ENCODE measurements around the gene RRAD. TPM values are rescaled to one million over a fixed set of nuclear protein-coding genes. Genes with fewer than 3 reads are reported as not detected.

RRAD gene
- total RNA-seq, 1 donor from 2014 or later = 12.1 TPM

DNA sequence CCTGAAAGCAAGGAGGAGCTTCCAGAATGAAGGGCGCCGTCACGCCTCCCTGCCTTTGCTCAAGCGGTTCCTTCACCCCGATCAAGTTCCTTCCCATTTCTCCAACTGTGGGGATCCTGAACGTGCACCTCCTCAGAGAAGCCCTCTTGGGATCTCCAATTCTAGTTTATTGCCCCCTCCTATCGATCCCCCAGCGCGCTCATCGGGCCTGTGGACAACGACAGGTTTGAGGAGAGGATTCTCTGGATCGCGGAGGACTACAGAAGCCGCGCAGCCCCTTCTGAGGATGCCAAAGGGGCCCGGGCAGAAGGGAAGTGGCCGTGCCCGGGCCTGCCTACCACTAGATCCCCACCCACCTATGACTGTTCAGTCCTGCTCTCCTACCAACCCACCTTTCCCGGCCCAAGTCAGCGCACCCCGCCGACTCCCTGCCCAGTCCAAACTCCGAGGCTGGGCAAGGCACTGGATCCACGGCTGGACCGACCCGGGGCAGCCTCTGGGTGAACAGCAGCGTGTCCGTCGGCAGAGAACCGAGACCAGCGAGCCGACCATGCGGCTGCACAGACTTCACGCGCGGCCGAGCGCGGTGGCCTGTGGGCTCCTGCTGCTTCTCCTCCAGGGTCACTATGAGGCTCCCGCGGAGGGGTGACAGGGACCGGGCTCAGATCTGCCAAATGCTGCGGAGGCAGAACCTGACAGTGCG lies 22.9 kb upstream of the RRAD start:
- H3K4me1 ChIP-seq (ENCODE audit: insufficient read depth, low read length) = peaks cover 9% of the 10 kb centered on the region
- H3K4me3 ChIP-seq (ENCODE audit: insufficient read depth, low read depth, low read length) = peak overlapping the region; percentile 52
- H3K27ac ChIP-seq (ENCODE audit: low read depth, low read length) = no peak overlapping the region
- Mint-ChIP-seq H3K4me1 (ENCODE audit: low read depth, unreplicated experiment) (no peaks in the 10 kb centered on the region), H3K27ac (ENCODE audit: unreplicated experiment) (no peak overlapping the region), H3K9me3 (ENCODE audit: unreplicated experiment) (peaks cover 8% of the 10 kb centered on the region), H3K36me3 (ENCODE audit: low read depth, unreplicated experiment) (peaks cover 5% of the 10 kb centered on the region), H3K4me3 (ENCODE audit: unreplicated experiment) (peak overlapping the region; percentile 64), H3K27me3 (ENCODE audit: low read depth, unreplicated experiment) (peaks cover 25% of the 10 kb centered on the region)
- H3K79me2 ChIP-seq (ENCODE audit: insufficient read depth, low read length) = no peaks in the 10 kb centered on the region
- no peaks in the 10 kb centered on the region for H3K9me3 ChIP-seq (ENCODE audit: insufficient read depth, low read depth, low read length)
- H2AFZ ChIP-seq (ENCODE audit: low read depth, low read length) = peak overlapping the region; percentile 83
- H3K27me3 ChIP-seq (ENCODE audit: insufficient read depth, low read length) = peaks cover 20% of the 10 kb centered on the region
- no peak for TF ChIP-seq EZH2 (IDR thresholded peaks at IDR 0.05; ENCODE audit: insufficient read depth, low read length)
- TF ChIP-seq, protein P1, sequence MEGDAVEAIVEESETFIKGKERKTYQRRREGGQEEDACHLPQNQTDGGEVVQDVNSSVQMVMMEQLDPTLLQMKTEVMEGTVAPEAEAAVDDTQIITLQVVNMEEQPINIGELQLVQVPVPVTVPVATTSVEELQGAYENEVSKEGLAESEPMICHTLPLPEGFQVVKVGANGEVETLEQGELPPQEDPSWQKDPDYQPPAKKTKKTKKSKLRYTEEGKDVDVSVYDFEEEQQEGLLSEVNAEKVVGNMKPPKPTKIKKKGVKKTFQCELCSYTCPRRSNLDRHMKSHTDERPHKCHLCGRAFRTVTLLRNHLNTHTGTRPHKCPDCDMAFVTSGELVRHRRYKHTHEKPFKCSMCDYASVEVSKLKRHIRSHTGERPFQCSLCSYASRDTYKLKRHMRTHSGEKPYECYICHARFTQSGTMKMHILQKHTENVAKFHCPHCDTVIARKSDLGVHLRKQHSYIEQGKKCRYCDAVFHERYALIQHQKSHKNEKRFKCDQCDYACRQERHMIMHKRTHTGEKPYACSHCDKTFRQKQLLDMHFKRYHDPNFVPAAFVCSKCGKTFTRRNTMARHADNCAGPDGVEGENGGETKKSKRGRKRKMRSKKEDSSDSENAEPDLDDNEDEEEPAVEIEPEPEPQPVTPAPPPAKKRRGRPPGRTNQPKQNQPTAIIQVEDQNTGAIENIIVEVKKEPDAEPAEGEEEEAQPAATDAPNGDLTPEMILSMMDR (IDR thresholded peaks at IDR 0.05; ENCODE audit: insufficient read depth, low read depth, low read length) = no peak
- peak overlapping the region; percentile 47 for H3K9ac ChIP-seq (ENCODE audit: low read length)
- FAIRE-seq = no peak
- no peak for DNase-seq (ENCODE audit: low read depth)
- no peaks in the 10 kb centered on the region for H3K36me3 ChIP-seq (ENCODE audit: insufficient read depth, low read length)
- H4K20me1 ChIP-seq (ENCODE audit: insufficient read depth, low read length) = no peaks in the 10 kb centered on the region
- peak overlapping the region; percentile 90 for H3K4me2 ChIP-seq (ENCODE audit: low read length)

DNA sequence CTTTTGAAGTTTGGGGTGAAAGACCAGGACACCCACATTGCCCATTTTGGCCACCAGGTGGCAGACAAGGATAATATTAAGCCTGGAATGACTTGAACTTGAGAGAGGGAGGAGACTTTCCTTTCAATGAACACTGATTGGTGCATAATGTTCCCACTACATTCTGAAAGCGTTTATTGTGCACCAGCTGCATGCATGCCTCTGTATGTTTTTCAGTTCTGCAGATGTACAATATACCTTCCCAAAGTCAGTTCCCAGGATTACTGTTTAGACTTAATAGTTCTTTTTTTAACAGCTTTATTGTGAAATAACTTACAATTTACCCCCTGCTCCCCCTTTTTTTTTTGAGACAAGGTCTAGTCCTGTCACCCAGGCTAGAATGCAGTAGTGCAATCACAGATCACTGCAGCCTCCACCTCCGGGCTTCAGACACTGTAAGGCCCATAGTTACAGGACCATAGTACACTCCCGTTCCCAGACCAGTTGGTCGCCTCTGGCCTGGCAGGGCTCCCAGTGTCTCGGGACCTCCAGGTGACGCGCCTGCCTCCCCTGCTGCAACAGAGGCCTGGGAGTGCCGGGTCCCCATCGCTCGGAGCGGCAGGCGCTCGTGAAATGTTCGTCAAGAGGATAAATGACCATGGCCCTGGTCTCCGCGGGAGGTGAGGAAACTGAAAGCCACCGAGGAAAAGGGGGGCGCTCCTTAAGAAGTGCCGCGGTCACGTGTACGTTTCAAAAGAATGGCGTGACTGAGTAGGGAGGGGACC lies 22.1 kb upstream of the RRAD start:
- no peak overlapping the region for H3K27ac Mint-ChIP-seq (ENCODE audit: unreplicated experiment)
- Histone ChIP-seq H3K79me2 (ENCODE audit: insufficient read depth, low read length) (no peaks in the 10 kb centered on the region), H4K20me1 (ENCODE audit: insufficient read depth, low read length) (no peaks in the 10 kb centered on the region), H3K9me3 (ENCODE audit: insufficient read depth, low read depth, low read length) (no peaks in the 10 kb centered on the region), H3K27ac (ENCODE audit: low read depth, low read length) (no peak overlapping the region), H3K9ac (ENCODE audit: low read length) (peak overlapping the region; percentile 47), H3K4me2 (ENCODE audit: low read length) (peak overlapping the region; percentile 90), H3K4me3 (ENCODE audit: insufficient read depth, low read depth, low read length) (peak overlapping the region; percentile 52), H3K4me1 (ENCODE audit: insufficient read depth, low read length) (peaks cover 9% of the 10 kb centered on the region), H3K36me3 (ENCODE audit: insufficient read depth, low read length) (peaks cover 5% of the 10 kb centered on the region), H2AFZ (ENCODE audit: low read depth, low read length) (peak overlapping the region; percentile 83), H3K27me3 (ENCODE audit: insufficient read depth, low read length) (peaks cover 20% of the 10 kb centered on the region)
- H3K36me3 Mint-ChIP-seq (ENCODE audit: low read depth, unreplicated experiment) = peaks cover 11% of the 10 kb centered on the region
- TF ChIP-seq, protein P1 (IDR thresholded peaks at IDR 0.05; ENCODE audit: insufficient read depth, low read depth, low read length) = peak; percentile 99
- no peak for TF ChIP-seq EZH2 (IDR thresholded peaks at IDR 0.05; ENCODE audit: insufficient read depth, low read length)
- H3K4me1 Mint-ChIP-seq (ENCODE audit: low read depth, unreplicated experiment) = no peaks in the 10 kb centered on the region
- FAIRE-seq (peak; percentile 97), DNase-seq (ENCODE audit: low read depth) (peak; percentile 63)
- H3K27me3 Mint-ChIP-seq (ENCODE audit: low read depth, unreplicated experiment) = peaks cover 22% of the 10 kb centered on the region
- peaks cover 8% of the 10 kb centered on the region for H3K9me3 Mint-ChIP-seq (ENCODE audit: unreplicated experiment)
- peak overlapping the region; percentile 20 for H3K4me3 Mint-ChIP-seq (ENCODE audit: unreplicated experiment)

All from astrocyte (in vitro differentiated cells and primary cell).